Fibroblast of villous mesenchyme (primary cell): ENCODE data around the gene ANTXR2. TPM values are rescaled to one million over a fixed set of nuclear protein-coding genes. Genes with fewer than 3 reads are reported as not detected.
"Not testable (repeated sequence)": the region's sequence is repeated elsewhere in the genome, so short reads cannot be mapped to it uniquely, and the experiment has no call there.

Experiments used
- DNase-seq: peaks from one replicate; pipeline ENCODE4 v3.0.0-alpha.2; 2010; ENCODE audit warnings: low read depth
- H3K4me3 ChIP-seq: 2 replicates; pipeline ENCODE4 v1.5.1; 2011; ENCODE audit warnings: low read depth, mild to moderate bottlenecking, low read length
- total RNA-seq: library from RNA; depleted of rRNA; stranded (reverse); fragments of >200 nt; gene quantifications from 2 replicates; pipeline ENCODE4 v1.2.3, GENCODE V29; 2012
- TF ChIP-seq, protein P1 (sequence below): IDR thresholded peaks from 2 replicates; pipeline ENCODE4 v1.5.1; 2012; ENCODE audit warnings: low read depth, mild to moderate bottlenecking, low read length; ENCODE audit not compliant: insufficient read depth

The ANTXR2 gene
- total RNA-seq, 1 donor = 107 TPM

DNA sequence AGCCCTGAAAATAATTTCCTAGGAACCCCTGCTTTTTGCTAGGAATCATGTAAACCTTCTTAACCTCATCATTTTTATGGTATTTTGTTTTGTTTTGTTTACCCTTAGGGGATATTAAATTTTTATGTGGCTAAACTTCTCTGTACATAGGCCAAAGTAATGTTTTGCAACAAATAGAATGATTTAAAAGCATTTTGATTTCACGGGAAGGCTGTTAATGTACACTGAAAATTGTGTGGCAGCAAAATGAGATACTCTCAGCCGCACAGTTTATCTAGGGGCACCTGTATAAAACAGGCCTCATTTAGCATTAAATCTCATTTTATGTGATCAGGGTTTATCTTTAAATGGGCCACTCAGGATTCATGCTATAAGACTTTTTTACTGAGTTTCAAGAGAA, 175.0 kb downstream of the ANTXR2 start:
- DNase-seq = peak; percentile 54
- TF ChIP-seq, protein P1, sequence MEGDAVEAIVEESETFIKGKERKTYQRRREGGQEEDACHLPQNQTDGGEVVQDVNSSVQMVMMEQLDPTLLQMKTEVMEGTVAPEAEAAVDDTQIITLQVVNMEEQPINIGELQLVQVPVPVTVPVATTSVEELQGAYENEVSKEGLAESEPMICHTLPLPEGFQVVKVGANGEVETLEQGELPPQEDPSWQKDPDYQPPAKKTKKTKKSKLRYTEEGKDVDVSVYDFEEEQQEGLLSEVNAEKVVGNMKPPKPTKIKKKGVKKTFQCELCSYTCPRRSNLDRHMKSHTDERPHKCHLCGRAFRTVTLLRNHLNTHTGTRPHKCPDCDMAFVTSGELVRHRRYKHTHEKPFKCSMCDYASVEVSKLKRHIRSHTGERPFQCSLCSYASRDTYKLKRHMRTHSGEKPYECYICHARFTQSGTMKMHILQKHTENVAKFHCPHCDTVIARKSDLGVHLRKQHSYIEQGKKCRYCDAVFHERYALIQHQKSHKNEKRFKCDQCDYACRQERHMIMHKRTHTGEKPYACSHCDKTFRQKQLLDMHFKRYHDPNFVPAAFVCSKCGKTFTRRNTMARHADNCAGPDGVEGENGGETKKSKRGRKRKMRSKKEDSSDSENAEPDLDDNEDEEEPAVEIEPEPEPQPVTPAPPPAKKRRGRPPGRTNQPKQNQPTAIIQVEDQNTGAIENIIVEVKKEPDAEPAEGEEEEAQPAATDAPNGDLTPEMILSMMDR = no peak
- no peak overlapping the region for H3K4me3 ChIP-seq

DNA sequence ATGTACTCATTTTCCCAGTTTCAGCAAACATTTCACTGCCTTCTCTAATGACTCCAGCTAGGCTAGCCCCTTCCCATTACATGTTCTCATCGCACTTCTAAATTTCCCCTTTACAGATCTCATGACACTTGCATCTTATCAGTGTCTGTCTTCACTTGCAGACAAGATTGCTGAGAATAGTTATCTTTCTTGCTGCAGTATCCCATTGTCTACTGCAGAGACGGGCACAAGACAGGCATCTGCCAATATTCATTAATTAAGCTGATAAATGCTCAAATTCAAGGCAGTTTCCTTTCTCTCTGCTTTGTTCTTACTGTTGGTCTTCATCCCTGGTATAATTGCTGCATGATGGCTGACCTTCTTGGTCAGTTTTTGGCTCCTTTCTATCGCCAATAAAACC, 175.9 kb downstream of the ANTXR2 start:
- TF ChIP-seq, protein P1 = no peak
- DNase-seq = no peak
- no peak overlapping the region for H3K4me3 ChIP-seq

DNA sequence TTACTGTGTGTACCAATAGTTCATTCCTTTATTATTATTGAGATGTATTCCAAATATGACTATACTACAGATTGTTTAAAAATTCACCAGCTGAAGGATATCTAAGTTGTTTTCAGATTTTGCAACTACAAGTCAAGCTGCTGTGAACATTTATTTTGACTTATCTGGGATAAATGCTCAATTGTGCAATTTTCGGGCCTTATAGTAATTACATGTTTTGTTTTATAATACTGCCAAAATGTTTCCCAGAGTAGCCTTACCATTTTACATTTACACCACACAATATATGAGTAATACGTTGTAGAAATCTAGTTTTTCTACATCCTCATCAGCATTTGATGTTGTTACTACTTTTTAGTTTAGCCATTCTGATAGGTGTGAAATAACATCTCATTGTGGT, 179.6 kb downstream of the ANTXR2 start:
- H3K4me3 ChIP-seq = no peak overlapping the region
- TF ChIP-seq, protein P1 = no peak
- DNase-seq = peak; percentile 71

DNA sequence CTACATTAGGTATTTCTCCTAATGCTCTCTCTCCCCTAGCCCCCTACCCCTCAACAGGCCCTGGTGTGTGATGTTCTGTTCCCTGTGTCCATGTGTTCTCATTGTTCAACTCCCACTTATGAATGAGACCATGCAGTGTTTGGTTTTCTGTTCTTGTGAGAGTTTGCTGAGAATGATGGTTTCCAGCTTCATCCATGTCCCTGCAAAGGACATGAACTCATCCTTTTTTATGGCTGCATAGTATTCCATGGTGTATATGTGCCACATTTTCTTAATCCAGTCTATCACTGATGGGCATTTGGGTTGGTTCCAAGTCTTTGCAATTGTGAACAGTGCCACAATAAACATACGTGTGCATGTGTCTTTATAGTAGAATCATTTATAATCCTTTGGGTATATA, 184.0 kb downstream of the ANTXR2 start:
- DNase-seq, H3K4me3 ChIP-seq: not testable (repeated sequence)

DNA sequence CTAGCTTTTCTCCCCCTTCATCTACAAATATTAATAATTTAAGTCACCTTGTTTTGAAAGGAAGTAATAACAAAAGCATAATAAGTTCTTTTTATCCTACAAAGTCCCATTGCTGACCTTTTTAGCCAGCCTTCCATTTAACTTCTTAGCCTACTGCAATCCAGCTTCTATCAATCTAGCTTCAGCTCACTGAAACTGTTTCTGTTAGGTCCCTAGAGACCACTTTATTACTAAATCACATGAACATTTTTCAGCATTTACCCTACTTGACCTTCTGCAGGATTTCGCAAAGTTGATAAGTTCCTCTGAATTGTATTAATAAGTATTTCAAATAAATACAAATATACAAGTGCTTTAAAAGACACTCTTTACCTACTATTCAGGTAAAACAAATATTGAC, 186.5 kb downstream of the ANTXR2 start:
- H3K4me3 ChIP-seq = no peak overlapping the region
- TF ChIP-seq, protein P1 = no peak
- DNase-seq = no peak

DNA sequence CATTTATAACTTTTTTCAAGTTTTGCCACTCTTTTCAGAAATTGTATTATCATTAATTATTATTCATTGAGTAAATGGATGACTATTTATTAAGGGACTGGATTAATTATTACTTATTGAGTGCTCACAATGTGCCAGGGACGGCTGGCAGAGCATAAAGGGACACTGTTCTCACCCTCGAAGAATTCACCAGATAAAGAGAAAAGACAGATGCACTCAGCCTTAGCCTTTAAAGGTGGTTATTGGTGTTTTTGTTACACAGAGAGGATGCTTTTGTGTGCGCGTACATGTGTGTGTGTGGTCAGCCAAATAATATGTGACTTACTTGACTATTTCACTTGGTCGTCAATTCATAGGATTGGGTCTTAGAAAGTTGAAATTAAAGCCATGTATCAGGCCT, 187.0 kb downstream of the ANTXR2 start:
- H3K4me3 ChIP-seq = no peak overlapping the region
- DNase-seq = no peak
- TF ChIP-seq, protein P1 = no peak

DNA sequence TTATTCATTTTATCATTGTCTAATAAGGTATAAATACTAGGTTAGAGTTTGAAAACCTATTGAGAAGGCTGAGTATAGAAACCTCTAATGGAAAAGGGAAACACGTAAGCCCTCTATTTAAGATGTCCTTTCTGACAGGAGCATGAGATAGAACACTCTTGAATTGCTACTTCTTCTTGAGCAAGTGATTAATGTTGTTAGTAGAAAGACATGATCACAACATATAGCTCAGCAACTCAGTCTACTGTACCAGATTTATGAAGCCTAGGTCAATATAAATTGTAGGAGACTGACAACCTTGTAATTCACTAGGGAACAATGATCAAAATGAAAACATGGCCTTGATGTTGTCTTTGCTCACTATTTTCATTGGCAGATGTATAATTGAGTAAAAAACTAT, 189.7 kb downstream of the ANTXR2 start:
- H3K4me3 ChIP-seq = no peak overlapping the region
- TF ChIP-seq, protein P1 = no peak
- DNase-seq = no peak

DNA sequence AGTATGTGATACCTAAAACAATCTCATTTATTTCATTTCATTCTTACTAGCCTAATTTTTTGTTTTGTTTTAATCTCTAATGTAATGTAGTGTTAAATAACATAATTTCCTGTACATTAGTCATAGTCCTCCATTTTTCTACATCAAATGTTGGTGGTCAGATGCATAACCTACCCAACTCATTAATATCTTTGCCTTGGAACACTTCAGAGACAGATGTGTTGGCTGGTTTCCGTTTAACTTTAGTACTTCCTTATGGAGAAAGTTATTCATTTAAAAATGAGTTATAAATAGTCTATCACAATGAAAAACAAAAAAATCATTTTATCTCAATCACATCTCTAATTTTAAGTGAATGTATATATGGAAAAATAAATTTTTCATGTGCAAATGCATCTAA, 190.2 kb downstream of the ANTXR2 start:
- DNase-seq = no peak
- TF ChIP-seq, protein P1 = no peak
- no peak overlapping the region for H3K4me3 ChIP-seq
